Aorta (tissue), 5 donors: ENCODE results near the gene TNFRSF17. TPM values are rescaled to one million over a fixed set of nuclear protein-coding genes. Genes with fewer than 3 reads are reported as not detected.

Source experiments
- ATAC-seq: fragments of 200-7000 bp; cut with Tn5 transposase; one replicate; pipeline ENCODE4 v1.9.1; 2022; ENCODE audit warnings: moderate library complexity; ENCODE audit not compliant: low FRiP score
- DNase-seq, 2 donors: peaks; one replicate each; pipeline ENCODE4 v3.0.0-alpha.2; 2020
- H3K27ac ChIP-seq, 2 donors: one replicate each; pipeline ENCODE4 v1.5.1; 2013; ENCODE audit warnings: low read length in 2 of 2, mild to moderate bottlenecking in 2 of 2, moderate library complexity in 2 of 2, control low read depth in 1 of 2, inconsistent platforms in 1 of 2, low read depth in 1 of 2
- H3K27me3 ChIP-seq, 2 donors: one replicate each; pipeline ENCODE4 v1.6.1; 2013; ENCODE audit warnings: control low read depth in 1 of 2, low read length in 1 of 2, mild to moderate bottlenecking in 1 of 2, moderate library complexity in 1 of 2; ENCODE audit not compliant: insufficient read depth in 2 of 2, control insufficient read depth in 1 of 2
- H3K36me3 ChIP-seq, 2 donors: one replicate each; pipeline ENCODE4 v1.6.1; 2013; ENCODE audit warnings: control low read depth in 1 of 2, low read length in 1 of 2, mild to moderate bottlenecking in 1 of 2; ENCODE audit not compliant: insufficient read depth in 2 of 2, control insufficient read depth in 1 of 2
- H3K4me1 ChIP-seq, 2 donors: one replicate each; pipeline ENCODE4 v1.6.1; 2013; ENCODE audit warnings: low read length in 2 of 2, control low read depth in 1 of 2, mild to moderate bottlenecking in 1 of 2, moderate library complexity in 1 of 2; ENCODE audit not compliant: insufficient read depth in 2 of 2, control insufficient read depth in 1 of 2
- H3K4me3 ChIP-seq, 2 donors: one replicate each; pipeline ENCODE4 v1.5.1; 2013; ENCODE audit warnings: low read length in 2 of 2, control low read depth in 1 of 2, mild to moderate bottlenecking in 1 of 2
- H3K9me3 ChIP-seq: one replicate; pipeline ENCODE4 v1.6.1; 2013; ENCODE audit warnings: mild to moderate bottlenecking, low read length; ENCODE audit not compliant: control insufficient read depth
- WGBS, 2 donors: extraction: QIAGEN DNeasy Blood & Tissue Kit; methylation state at CpG; one replicate each; pipeline ENCODE4 v1.1.7; 2013; 5-methylcytosine and 5-hydroxymethylcytosine counted together
- intact Hi-C, 2 donors: fragments of 100-400 bp; cut with DNase I; formaldehyde crosslinking; loops; one replicate each; pipeline versions ENCODE4 v1.14.2 to v1.15.0; 2022
- polyA plus RNA-seq, 2 donors: library from polyadenylated mRNA; stranded (reverse); fragments of 200-250 nt; gene quantifications; one replicate each; pipeline ENCODE4 v1.2.3, GENCODE V29; 2013
- total RNA-seq, 2 donors: library from RNA; stranded (reverse); fragmentation: NEBNext Ultra II Directional; extraction: Animal tissue kit (Norgen Biotek cat#: 25700); gene quantifications; one replicate each; pipeline ENCODE4 v1.2.1, GENCODE V29; 2021
- donor health status: healthy with polysubstance abuse.
- donor health status: Bipolar disorder and iron deficiency.
- donor health status: DM: no; HTN: no; CAD: no.
- donor health status: DM: no; HTN: no; CAD: no.
- donor health status: DM: yes; HTN: yes; CAD: no.

Gene TNFRSF17
- total and polyA plus RNA-seq, 4 donors: not detected

- H3K4me3 ChIP-seq: no peak overlapping the region
- ATAC-seq: no peak
- H3K9me3 ChIP-seq: no peaks in the 10 kb centered on the region
- H3K27ac ChIP-seq: no peak overlapping the region
- H3K27me3 ChIP-seq: no peaks in the 10 kb centered on the region
- intact Hi-C loops: no loop called here
- H3K36me3 ChIP-seq: no peaks in the 10 kb centered on the region
- H3K4me1 ChIP-seq: no peaks in the 10 kb centered on the region
- DNase-seq: no peak
- 73 to 74% methylated on average over 13 of the region's 13 CpGs for WGBS, 2 donors
Measured at GRCh38 chr16:12010388-12011251, 45.6 kb downstream of the TNFRSF17 start.

GRCh38 chr16:12011565-12011964 is 46.6 kb downstream of the TNFRSF17 start:
- Histone ChIP-seq H3K36me3 (no peaks in the 10 kb centered on the region), H3K27me3 (no peaks in the 10 kb centered on the region), H3K4me1 (no peaks in the 10 kb centered on the region), H3K9me3 (no peaks in the 10 kb centered on the region), H3K4me3 (no peak overlapping the region), H3K27ac (no peak overlapping the region)
- ATAC-seq: no peak
- 59 to 60% methylated on average over 4 of the region's 4 CpGs for WGBS, 2 donors
- DNase-seq: no peak
- intact Hi-C loops: no loop called here

- no peak overlapping the region for H3K4me3 ChIP-seq
- no peak for ATAC-seq
- WGBS, 2 donors: 77 to 80% methylated on average over 4 of the region's 4 CpGs
- H3K36me3 ChIP-seq: no peaks in the 10 kb centered on the region
- no peaks in the 10 kb centered on the region for H3K27me3 ChIP-seq
- no peaks in the 10 kb centered on the region for H3K9me3 ChIP-seq
- no peak for DNase-seq
- no peaks in the 10 kb centered on the region for H3K4me1 ChIP-seq
- H3K27ac ChIP-seq: no peak overlapping the region
- intact Hi-C loops: no loop called here
Measured at GRCh38 chr16:12016291-12016947, 51.4 kb downstream of the TNFRSF17 start.

- H3K9me3 ChIP-seq: no peaks in the 10 kb centered on the region
- ATAC-seq (no peak), DNase-seq (no peak)
- no peaks in the 10 kb centered on the region for H3K4me1 ChIP-seq
- no peak overlapping the region for H3K27ac ChIP-seq
- H3K27me3 ChIP-seq: no peaks in the 10 kb centered on the region
- intact Hi-C loops: no loop called here
- 70 to 79% methylated on average over 5 of the region's 5 CpGs for WGBS, 2 donors
- H3K36me3 ChIP-seq: no peaks in the 10 kb centered on the region
- no peak overlapping the region for H3K4me3 ChIP-seq
Measured at GRCh38 chr16:12017558-12017957, 52.5 kb downstream of the TNFRSF17 start.

Other genes starting within 250 kb of the TNFRSF17 start
- gene TXNDC11, start 222.4 kb upstream of the TNFRSF17 start, total RNA-seq: 10 to 100 TPM; 39.7 to 43.6 TPM
- gene TXNDC11, start 222.4 kb upstream of the TNFRSF17 start, polyA plus RNA-seq: 10 to 100 TPM; 19.9 to 42.5 TPM
- gene ZC3H7A, start 168.0 kb upstream of the TNFRSF17 start, total RNA-seq: 10 to 100 TPM; 69.7 to 86.2 TPM
- gene ZC3H7A, start 168.0 kb upstream of the TNFRSF17 start, polyA plus RNA-seq: 10 to 100 TPM; 45.4 to 46.7 TPM
- gene RSL1D1, start 113.7 kb upstream of the TNFRSF17 start, total RNA-seq: 10 to 100 TPM; 83.1 to 95.5 TPM
- 10 to 100 TPM; 72.3 to 80.9 TPM for gene RSL1D1, start 113.7 kb upstream of the TNFRSF17 start, polyA plus RNA-seq
- gene GSPT1, start 49.3 kb upstream of the TNFRSF17 start, total RNA-seq: 10 to 100 TPM; 76.7 to 77.7 TPM
- gene GSPT1, start 49.3 kb upstream of the TNFRSF17 start, polyA plus RNA-seq: 10 to 100 TPM; 28.7 to 38.4 TPM
- gene NPIPB2, start 23.2 kb upstream of the TNFRSF17 start, total RNA-seq: 10 to 100 TPM; 13.0 to 15.0 TPM
- gene NPIPB2, start 23.2 kb upstream of the TNFRSF17 start, polyA plus RNA-seq: 1 to 10 TPM in 1 of 2 donors, under 1 TPM in 1; 0.88 to 5.1 TPM
- 10 to 100 TPM; 39.7 to 78.0 TPM for gene SNX29, start 11.5 kb downstream of the TNFRSF17 start, total RNA-seq
- gene SNX29, start 11.5 kb downstream of the TNFRSF17 start, polyA plus RNA-seq: 1 to 10 TPM; 4.9 to 5.4 TPM